Amygdala (tissue), 56 donors: ENCODE data around the gene TMC4.
"Not testable (repeated sequence)": the region's sequence is repeated elsewhere in the genome, so short reads cannot be mapped to it uniquely, and the experiment has no call there.

Source experiments
- DNase-seq, 56 donors: peaks; one replicate each; lab custom pipeline; 2025; lab: John Stamatoyannopoulos, UW

TMC4 gene

GRCh38 chr19:54180691-54181091 is 7.7 kb upstream of the TMC4 start:
- no peak for DNase-seq

GRCh38 chr19:54179921-54180461 is 7.0 kb upstream of the TMC4 start:
- peak in 31 of 56 donors; percentile 15 to 71 (median 43) for DNase-seq

GRCh38 chr19:54179262-54179852 is 6.4 kb upstream of the TMC4 start:
- DNase-seq, result peak in 1 of 56 donors; percentile 12

GRCh38 chr19:54178581-54179261 is 5.8 kb upstream of the TMC4 start:
- peak in 22 of 56 donors; percentile 11 to 59 (median 26) for DNase-seq

GRCh38 chr19:54173951-54174834 is 1.2 kb upstream of the TMC4 start:
- peak in 1 of 56 donors; percentile 11 for DNase-seq

GRCh38 chr19:54173359-54173699 is 369 bp upstream of the TMC4 start:
- DNase-seq, result no peak

- DNase-seq, result not testable (repeated sequence)
Measured at GRCh38 chr19:54171736-54172431, 1.1 kb downstream of the TMC4 start.

GRCh38 chr19:54169149-54169740 is 3.7 kb downstream of the TMC4 start:
- DNase-seq, result no peak

- DNase-seq, result peak; percentile 18 to 95 (median 70)
Measured at GRCh38 chr19:54168174-54168917, 4.6 kb downstream of the TMC4 start.

- no peak for DNase-seq
Measured at GRCh38 chr19:54165222-54165621, 7.7 kb downstream of the TMC4 start.

- DNase-seq, result peak in 3 of 56 donors; percentile 11 to 24 (median 23)
Measured at GRCh38 chr19:54164369-54165068, 8.4 kb downstream of the TMC4 start.

- no peak for DNase-seq
Measured at GRCh38 chr19:54162884-54163283, 10.1 kb downstream of the TMC4 start.

GRCh38 chr19:54162241-54162805 is 10.6 kb downstream of the TMC4 start:
- DNase-seq, result peak in 37 of 56 donors; percentile 8 to 65 (median 40)

- no peak for DNase-seq
Measured at GRCh38 chr19:54160854-54161253, 12.1 kb downstream of the TMC4 start.

GRCh38 chr19:54160182-54160811 is 12.7 kb downstream of the TMC4 start:
- DNase-seq, result peak in 2 of 56 donors; percentile 27 to 41

GRCh38 chr19:54159352-54160181 is 13.4 kb downstream of the TMC4 start, which contains the start of gene LENG1:
TSS of gene LENG1 (minus strand) at chr19:54159721. CDS start at chr19:54159695, 26 bp downstream.
- DNase-seq, result peak; percentile 92 to 100 (median 99)
